NCI-H2029 (cell line): ENCODE measurements around the gene C14orf132.
"Not testable (repeated sequence)": the region's sequence is repeated elsewhere in the genome, so short reads cannot be mapped to it uniquely, and the experiment has no call there.

Experiments
- DNase-seq: peaks from one replicate; lab custom pipeline; 2025; lab: John Stamatoyannopoulos, UW

Gene C14orf132

GRCh38 chr14:96060186-96060933 lies 21.2 kb downstream of the C14orf132 start:
- no peak for DNase-seq

GRCh38 chr14:96062010-96062409 lies 22.8 kb downstream of the C14orf132 start:
- DNase-seq, result no peak

- no peak for DNase-seq
Measured at GRCh38 chr14:96062506-96062905, 23.3 kb downstream of the C14orf132 start.

- no peak for DNase-seq
Measured at GRCh38 chr14:96064866-96065265, 25.7 kb downstream of the C14orf132 start.

- no peak for DNase-seq
Measured at GRCh38 chr14:96065661-96066459, 26.7 kb downstream of the C14orf132 start.

GRCh38 chr14:96066976-96067375 lies 27.8 kb downstream of the C14orf132 start:
- DNase-seq, result no peak

- DNase-seq, result no peak
Measured at GRCh38 chr14:96067985-96068930, 29.1 kb downstream of the C14orf132 start.

- DNase-seq, result no peak
Measured at GRCh38 chr14:96069421-96069820, 30.3 kb downstream of the C14orf132 start.

GRCh38 chr14:96071561-96071960 lies 32.4 kb downstream of the C14orf132 start:
- DNase-seq, result no peak

- DNase-seq, result no peak
Measured at GRCh38 chr14:96072076-96072475, 32.9 kb downstream of the C14orf132 start.

GRCh38 chr14:96072746-96073145 lies 33.6 kb downstream of the C14orf132 start:
- DNase-seq, result no peak

GRCh38 chr14:96073260-96074039 lies 34.3 kb downstream of the C14orf132 start:
- not testable (repeated sequence) for DNase-seq

- no peak for DNase-seq
Measured at GRCh38 chr14:96077983-96078624, 38.9 kb downstream of the C14orf132 start.

GRCh38 chr14:96078625-96079016 lies 39.5 kb downstream of the C14orf132 start:
- DNase-seq, result no peak

GRCh38 chr14:96079066-96079465 lies 39.9 kb downstream of the C14orf132 start:
- no peak for DNase-seq

- no peak for DNase-seq
Measured at GRCh38 chr14:96080571-96080970, 41.4 kb downstream of the C14orf132 start.

GRCh38 chr14:96081224-96081623 lies 42.1 kb downstream of the C14orf132 start:
- DNase-seq, result no peak

GRCh38 chr14:96081767-96082400 lies 42.7 kb downstream of the C14orf132 start:
- no peak for DNase-seq

GRCh38 chr14:96082420-96083300 lies 43.5 kb downstream of the C14orf132 start:
- no peak for DNase-seq
